ENCODE measurements around the gene DUSP3.

DUSP3 gene

GRCh38 chr17:43759836-43760235, 18.9 kb downstream of the DUSP3 start:
- no peak for TF ChIP-seq CTCF (conservative IDR thresholded peaks at IDR 0.05)
- no peak for TF ChIP-seq ZFX (IDR thresholded peaks at IDR 0.05)
- no peak overlapping the region for H3K27ac ChIP-seq

GRCh38 chr17:43758497-43759174, 20.1 kb downstream of the DUSP3 start, which contains the start of gene SOST:
SOST (minus strand) TSS chr17:43758791; CDS start chr17:43758741, 50 bp downstream.
- H3K27ac ChIP-seq = no peak within 1 kb of the TSS
- TF ChIP-seq CTCF (conservative IDR thresholded peaks at IDR 0.05) (no peak), ZFX (IDR thresholded peaks at IDR 0.05) (no peak)

GRCh38 chr17:43758086-43758485, 20.7 kb downstream of the DUSP3 start:
- no peak for TF ChIP-seq CTCF (conservative IDR thresholded peaks at IDR 0.05)
- H3K27ac ChIP-seq = no peak overlapping the region

GRCh38 chr17:43757171-43757660, 21.6 kb downstream of the DUSP3 start:
- TF ChIP-seq CTCF (conservative IDR thresholded peaks at IDR 0.05) (no peak), ZFX (IDR thresholded peaks at IDR 0.05) (no peak)

GRCh38 chr17:43756201-43756600, 22.6 kb downstream of the DUSP3 start:
- TF ChIP-seq ZFX (IDR thresholded peaks at IDR 0.05) (no peak), CTCF (conservative IDR thresholded peaks at IDR 0.05) (no peak)
- no peak overlapping the region for H3K27ac ChIP-seq

More at GRCh38 chr17:43757171-43757660, 21.6 kb downstream of the DUSP3 start:
- no peak overlapping the region for H3K27ac ChIP-seq

- no peak overlapping the region for H3K27ac ChIP-seq
- TF ChIP-seq ZFX (IDR thresholded peaks at IDR 0.05) (no peak), CTCF (conservative IDR thresholded peaks at IDR 0.05) (no peak)
Observed at GRCh38 chr17:43755389-43755875, 23.3 kb downstream of the DUSP3 start.

- no peak for TF ChIP-seq CTCF (conservative IDR thresholded peaks at IDR 0.05)
- TF ChIP-seq ZFX (IDR thresholded peaks at IDR 0.05) = no peak
- no peak overlapping the region for H3K27ac ChIP-seq
Observed at GRCh38 chr17:43754947-43755346, 23.8 kb downstream of the DUSP3 start.

Measured in C4-2B (cell line).